Panc1 (cell line): ENCODE data around the gene GARRE1. TPM values are rescaled to one million over a fixed set of nuclear protein-coding genes. Genes with fewer than 3 reads are reported as not detected.
A peak's percentile ranks its signal among the peaks of the same experiment; 100 is the strongest.
"Not testable (repeated sequence)": the region's sequence is repeated elsewhere in the genome, so short reads cannot be mapped to it uniquely, and the experiment has no call there.

ENCODE experiments used
- ATAC-seq: fragments of 200-7000 bp; cut with Tn5 transposase; 2 replicates; pipeline ENCODE4 v1.9.1; 2020; ENCODE audit warnings: mild to moderate bottlenecking, moderate library complexity
- BruUV-seq: library from RNA; stranded (reverse); fragments of 400-500 nt; replicated peaks from 2 replicates; lab custom pipeline; 2021; lab: Mats Ljungman, UMichigan
- CTCF ChIA-PET: fragments of 300-600 bp; sonication (Branson Sonifier 250); formaldehyde crosslinking; loops from one replicate; lab custom pipeline; 2022; ENCODE audit warnings: antibody characterized with exemption; lab: Charles Lee
- POLR2A ChIA-PET: fragments of 300-600 bp; sonication (Branson Sonifier 250); formaldehyde crosslinking; loops from one replicate; lab custom pipeline; 2022; ENCODE audit warnings: antibody characterized with exemption; lab: Charles Lee
- DNase-seq: peaks from one replicate; pipeline ENCODE4 v3.0.0-alpha.2; 2010; ENCODE audit warnings: low read depth, low spot score
- H3K27ac ChIP-seq: 2 replicates; pipeline ENCODE4 v1.5.1; 2011; ENCODE audit warnings: mild to moderate bottlenecking, low read length, inconsistent platforms
- H3K27me3 ChIP-seq: fragments of 200-500 bp; sonication (Bioruptor generic); 2 replicates; pipeline ENCODE4 v1.6.0; 2014; ENCODE audit warnings: low read length, inconsistent platforms; ENCODE audit not compliant: control insufficient read depth, insufficient read depth
- H3K36me3 ChIP-seq: fragments of 200-500 bp; sonication (Bioruptor generic); 2 replicates; pipeline ENCODE4 v1.5.1; 2014; ENCODE audit warnings: inconsistent platforms, mild to moderate bottlenecking, low read length, moderate library complexity; ENCODE audit not compliant: control insufficient read depth, insufficient read depth
- H3K4me1 ChIP-seq: 2 replicates; pipeline ENCODE4 v1.5.1; 2011; ENCODE audit warnings: inconsistent platforms, mild to moderate bottlenecking, low read length, moderate library complexity; ENCODE audit not compliant: control insufficient read depth, insufficient read depth
- H3K4me3 ChIP-seq, 2 experiments: 2 replicates each; pipeline ENCODE4 v1.5.1; 2011 to 2012; ENCODE audit warnings: low read depth in 2 of 2, low read length in 2 of 2, mild to moderate bottlenecking in 2 of 2, inconsistent platforms in 1 of 2, moderate library complexity in 1 of 2
- H3K9me3 ChIP-seq: fragments of 200-500 bp; sonication (Bioruptor generic); 2 replicates; pipeline ENCODE4 v1.5.1; 2014; ENCODE audit warnings: low read depth, mild to moderate bottlenecking, inconsistent platforms, low read length, moderate library complexity; ENCODE audit not compliant: control insufficient read depth, insufficient read depth
- POLR2AphosphoS5 ChIP-seq: IDR thresholded peaks from 2 replicates; pipeline ENCODE4 v1.6.1; 2012; ENCODE audit warnings: mild to moderate bottlenecking, low read depth, low read length, moderate library complexity
- SIN3A ChIP-seq: IDR thresholded peaks from 2 replicates; pipeline ENCODE4 v1.6.1; 2012; ENCODE audit warnings: low read depth, mild to moderate bottlenecking, low read length, moderate library complexity, borderline replicate concordance; ENCODE audit not compliant: insufficient read depth
- TCF7L2 ChIP-seq: IDR thresholded peaks from 2 replicates; pipeline ENCODE4 v1.6.1; 2011; ENCODE audit warnings: mild to moderate bottlenecking, low read depth, low read length, inconsistent platforms
- in situ Hi-C: cut with HindIII; loops from 2 replicates; pipeline ENCODE4 v1.10.0; 2016; ENCODE audit warnings: low sequenced_read_pairs, low pct_unique_long_range_greater_than_20kb
- intact Hi-C: fragments of 100-400 bp; cut with micrococcal nuclease; formaldehyde crosslinking; loops from one replicate; pipeline ENCODE4 v1.10.0; 2022; ENCODE audit not compliant: unreplicated experiment
- total RNA-seq: library from RNA; stranded (reverse); gene quantifications from one replicate; pipeline ENCODE4 v1.2.1, GENCODE V29; 2021; ENCODE audit not compliant: unreplicated experiment
- TF ChIP-seq, protein P1 (sequence below), 2 experiments: IDR thresholded peaks; 2 replicates each; pipeline ENCODE4 v1.6.1; 2011 to 2012; ENCODE audit warnings: low read depth in 2 of 2, control low read depth in 1 of 2, low read length in 1 of 2, mild to moderate bottlenecking in 1 of 2, moderate library complexity in 1 of 2; ENCODE audit not compliant: insufficient read depth in 1 of 2
- TF ChIP-seq, protein P2 (sequence below): fragments of 450-650 bp; IDR thresholded peaks from 2 replicates; pipeline ENCODE4 v1.5.1; 2017; ENCODE audit warnings: mild to moderate bottlenecking

The GARRE1 gene
- total RNA-seq, 1 experiment from 2014 or later = 19.7 TPM

DNA sequence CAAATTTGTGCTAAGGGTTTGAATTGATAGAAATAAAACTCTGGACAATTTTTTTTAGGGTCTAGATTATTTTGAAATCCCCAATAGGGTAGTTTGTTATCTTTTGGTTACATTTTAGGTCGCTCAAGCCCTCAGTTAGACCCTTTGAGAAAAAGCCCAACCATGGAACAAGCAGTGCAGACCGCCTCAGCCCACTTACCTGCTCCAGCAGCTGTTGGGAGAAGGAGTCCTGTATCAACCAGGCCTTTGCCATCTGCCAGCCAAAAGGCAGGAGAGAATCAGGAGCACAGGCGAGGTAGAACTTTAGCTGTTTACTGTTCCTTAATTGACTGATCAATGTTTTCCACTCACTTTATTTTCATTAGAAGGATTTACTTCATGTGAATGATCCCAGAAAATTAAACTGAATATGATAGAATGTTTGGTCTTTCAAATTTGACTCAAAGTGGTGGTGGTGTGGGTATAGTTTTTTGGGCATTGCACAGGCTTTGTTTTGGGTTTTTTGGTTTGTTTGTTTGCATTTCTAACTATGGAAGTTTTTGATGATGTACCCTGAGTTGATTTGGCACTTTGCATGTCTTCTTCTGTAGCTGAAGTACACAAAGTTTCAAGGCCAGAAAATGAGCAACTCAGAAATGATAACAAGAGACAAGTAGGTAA is 39.2 kb upstream of the GARRE1 start:
- intact Hi-C loops = no loop called here
- Histone ChIP-seq H3K4me1 (peaks cover 17% of the 10 kb centered on the region), H3K27ac (no peak overlapping the region), H3K27me3 (no peaks in the 10 kb centered on the region), H3K36me3 (peaks cover 22% of the 10 kb centered on the region; the same call in 1 of the 2 replicates), H3K4me3 (no peak overlapping the region), H3K9me3 (no peaks in the 10 kb centered on the region)
- TF ChIP-seq TCF7L2 = no peak
- no peak for TF ChIP-seq POLR2AphosphoS5
- TF ChIP-seq, protein P1, sequence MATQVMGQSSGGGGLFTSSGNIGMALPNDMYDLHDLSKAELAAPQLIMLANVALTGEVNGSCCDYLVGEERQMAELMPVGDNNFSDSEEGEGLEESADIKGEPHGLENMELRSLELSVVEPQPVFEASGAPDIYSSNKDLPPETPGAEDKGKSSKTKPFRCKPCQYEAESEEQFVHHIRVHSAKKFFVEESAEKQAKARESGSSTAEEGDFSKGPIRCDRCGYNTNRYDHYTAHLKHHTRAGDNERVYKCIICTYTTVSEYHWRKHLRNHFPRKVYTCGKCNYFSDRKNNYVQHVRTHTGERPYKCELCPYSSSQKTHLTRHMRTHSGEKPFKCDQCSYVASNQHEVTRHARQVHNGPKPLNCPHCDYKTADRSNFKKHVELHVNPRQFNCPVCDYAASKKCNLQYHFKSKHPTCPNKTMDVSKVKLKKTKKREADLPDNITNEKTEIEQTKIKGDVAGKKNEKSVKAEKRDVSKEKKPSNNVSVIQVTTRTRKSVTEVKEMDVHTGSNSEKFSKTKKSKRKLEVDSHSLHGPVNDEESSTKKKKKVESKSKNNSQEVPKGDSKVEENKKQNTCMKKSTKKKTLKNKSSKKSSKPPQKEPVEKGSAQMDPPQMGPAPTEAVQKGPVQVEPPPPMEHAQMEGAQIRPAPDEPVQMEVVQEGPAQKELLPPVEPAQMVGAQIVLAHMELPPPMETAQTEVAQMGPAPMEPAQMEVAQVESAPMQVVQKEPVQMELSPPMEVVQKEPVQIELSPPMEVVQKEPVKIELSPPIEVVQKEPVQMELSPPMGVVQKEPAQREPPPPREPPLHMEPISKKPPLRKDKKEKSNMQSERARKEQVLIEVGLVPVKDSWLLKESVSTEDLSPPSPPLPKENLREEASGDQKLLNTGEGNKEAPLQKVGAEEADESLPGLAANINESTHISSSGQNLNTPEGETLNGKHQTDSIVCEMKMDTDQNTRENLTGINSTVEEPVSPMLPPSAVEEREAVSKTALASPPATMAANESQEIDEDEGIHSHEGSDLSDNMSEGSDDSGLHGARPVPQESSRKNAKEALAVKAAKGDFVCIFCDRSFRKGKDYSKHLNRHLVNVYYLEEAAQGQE (IDR thresholded peaks at IDR 0.05; ENCODE audit: insufficient read depth in 1 of 2, low read depth in 2 of 2, low read length in 1 of 2) = no peak
- TF ChIP-seq SIN3A = no peak
- TF ChIP-seq, protein P2, sequence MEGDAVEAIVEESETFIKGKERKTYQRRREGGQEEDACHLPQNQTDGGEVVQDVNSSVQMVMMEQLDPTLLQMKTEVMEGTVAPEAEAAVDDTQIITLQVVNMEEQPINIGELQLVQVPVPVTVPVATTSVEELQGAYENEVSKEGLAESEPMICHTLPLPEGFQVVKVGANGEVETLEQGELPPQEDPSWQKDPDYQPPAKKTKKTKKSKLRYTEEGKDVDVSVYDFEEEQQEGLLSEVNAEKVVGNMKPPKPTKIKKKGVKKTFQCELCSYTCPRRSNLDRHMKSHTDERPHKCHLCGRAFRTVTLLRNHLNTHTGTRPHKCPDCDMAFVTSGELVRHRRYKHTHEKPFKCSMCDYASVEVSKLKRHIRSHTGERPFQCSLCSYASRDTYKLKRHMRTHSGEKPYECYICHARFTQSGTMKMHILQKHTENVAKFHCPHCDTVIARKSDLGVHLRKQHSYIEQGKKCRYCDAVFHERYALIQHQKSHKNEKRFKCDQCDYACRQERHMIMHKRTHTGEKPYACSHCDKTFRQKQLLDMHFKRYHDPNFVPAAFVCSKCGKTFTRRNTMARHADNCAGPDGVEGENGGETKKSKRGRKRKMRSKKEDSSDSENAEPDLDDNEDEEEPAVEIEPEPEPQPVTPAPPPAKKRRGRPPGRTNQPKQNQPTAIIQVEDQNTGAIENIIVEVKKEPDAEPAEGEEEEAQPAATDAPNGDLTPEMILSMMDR = no peak
- ChIA-PET POLR2A (no interaction called here), CTCF (no interaction called here)
- DNase-seq (no peak), ATAC-seq (no peak)
- in situ Hi-C loops = no loop called here
- BruUV-seq = no TSS peak

DNA sequence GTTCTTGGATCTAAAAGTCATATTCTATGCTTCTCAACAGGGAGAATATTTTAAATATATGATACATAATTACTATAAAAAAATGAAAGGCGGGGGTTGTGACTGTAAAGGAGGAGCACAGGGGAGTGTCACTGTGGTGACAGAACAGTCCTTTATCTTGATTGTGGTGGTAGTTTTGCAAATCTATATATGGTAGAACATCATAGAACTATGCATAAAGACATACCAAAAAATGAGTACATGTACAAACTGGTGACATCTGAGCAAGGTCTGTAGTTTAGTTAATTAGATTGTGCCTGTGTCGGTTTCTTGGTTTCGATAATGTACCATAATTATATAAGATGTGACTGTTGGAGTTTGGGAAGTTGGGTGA is 38.7 kb upstream of the GARRE1 start:
- CTCF ChIA-PET = no interaction called here
- intact Hi-C loops = no loop called here
- no peak for ATAC-seq
- in situ Hi-C loops = no loop called here
- no peaks in the 10 kb centered on the region for H3K27me3 ChIP-seq
- H3K4me1 ChIP-seq = peaks cover 17% of the 10 kb centered on the region
- TSS peak; percentile 11 for BruUV-seq
- no peak overlapping the region for H3K4me3 ChIP-seq
- POLR2A ChIA-PET = no interaction called here
- H3K36me3 ChIP-seq = peaks cover 22% of the 10 kb centered on the region; the same call in 1 of the 2 replicates
- no peak overlapping the region for H3K27ac ChIP-seq
- TF ChIP-seq TCF7L2 (no peak), SIN3A (no peak), POLR2AphosphoS5 (no peak)
- TF ChIP-seq, protein P1 (IDR thresholded peaks at IDR 0.05; ENCODE audit: insufficient read depth in 1 of 2, low read depth in 2 of 2, low read length in 1 of 2) = no peak
- TF ChIP-seq, protein P2 = no peak
- no peaks in the 10 kb centered on the region for H3K9me3 ChIP-seq
- no peak for DNase-seq

DNA sequence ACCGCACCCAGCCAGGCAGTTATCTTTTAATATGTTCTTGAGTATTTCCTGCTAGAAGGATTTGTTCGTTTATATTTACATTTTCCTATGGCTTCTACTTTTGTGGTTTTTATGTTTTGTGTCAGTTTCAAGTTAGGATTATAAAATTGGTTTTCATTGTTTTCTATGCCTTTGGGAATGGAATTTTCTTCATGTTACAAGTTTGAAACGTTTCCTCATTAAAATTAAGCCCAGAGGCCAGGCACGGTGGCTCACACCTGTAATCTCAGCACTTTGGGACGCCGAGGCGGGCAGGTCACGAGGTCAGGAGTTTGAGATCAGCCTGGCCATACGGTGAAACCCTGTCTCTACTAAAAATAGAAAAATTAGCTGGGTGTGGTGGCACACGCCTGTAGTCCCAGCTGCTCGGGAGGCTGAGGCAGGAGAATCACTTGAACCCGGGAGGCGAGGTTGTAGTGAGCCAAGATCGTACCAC is 37.6 kb upstream of the GARRE1 start:
- DNase-seq, H3K4me3 ChIP-seq, CTCF ChIA-PET, intact Hi-C loops, BruUV-seq, H3K27ac ChIP-seq, ATAC-seq, in situ Hi-C loops, H3K27me3 ChIP-seq, H3K9me3 ChIP-seq: not testable (repeated sequence)
- peaks cover 23% of the 10 kb centered on the region for H3K36me3 ChIP-seq
- peaks cover 17% of the 10 kb centered on the region for H3K4me1 ChIP-seq
- POLR2A ChIA-PET = interaction anchor here (0.7 kb wide), 1 partner anchor 390 kb away, joined by 15 read pairs; no protein-coding TSS in a partner anchor
